Progenitor cell of endocrine pancreas (in vitro differentiated cells): Measurements from ENCODE around the gene SYNGR2. TPM values are rescaled to one million over a fixed set of nuclear protein-coding genes. Genes with fewer than 3 reads are reported as not detected.

Experiments used
- DNase-seq: peaks from one replicate; pipeline ENCODE4 v3.0.0; 2021; ENCODE audit warnings: low spot score; ENCODE audit not compliant: unreplicated experiment
- H3K27ac Mint-ChIP-seq: 2 replicates; pipeline ENCODE4 v1.8.0; 2021; ENCODE audit warnings: mild to moderate bottlenecking, moderate library complexity, mixed read lengths
- H3K27me3 Mint-ChIP-seq: 2 replicates; pipeline ENCODE4 v1.8.0; 2021; ENCODE audit warnings: mixed read lengths
- H3K36me3 Mint-ChIP-seq: 2 replicates; pipeline ENCODE4 v1.8.0; 2022; ENCODE audit warnings: mixed read lengths; ENCODE audit not compliant: insufficient read depth
- H3K4me1 Mint-ChIP-seq: 2 replicates; pipeline ENCODE4 v1.8.0; 2021; ENCODE audit warnings: low read depth, mixed read lengths
- H3K4me3 Mint-ChIP-seq: 2 replicates; pipeline ENCODE4 v1.8.0; 2021; ENCODE audit warnings: low read depth, mild to moderate bottlenecking, moderate library complexity, mixed read lengths
- H3K9me3 Mint-ChIP-seq: 2 replicates; pipeline ENCODE4 v1.8.0; 2021; ENCODE audit warnings: low read depth, mixed read lengths
- total RNA-seq: library from RNA; stranded (reverse); gene quantifications from 2 replicates; pipeline ENCODE4 v1.2.1, GENCODE V29; 2021
- TF ChIP-seq, protein P1 (sequence below): fragments of 200-600 bp; sonication (generic); IDR thresholded peaks from one replicate; pipeline ENCODE4 v1.5.0; 2021; ENCODE audit warnings: antibody characterized with exemption, mild to moderate bottlenecking; ENCODE audit not compliant: unreplicated experiment

The SYNGR2 gene
- total RNA-seq, 1 donor from 2014 or later: 51.5 TPM

DNA sequence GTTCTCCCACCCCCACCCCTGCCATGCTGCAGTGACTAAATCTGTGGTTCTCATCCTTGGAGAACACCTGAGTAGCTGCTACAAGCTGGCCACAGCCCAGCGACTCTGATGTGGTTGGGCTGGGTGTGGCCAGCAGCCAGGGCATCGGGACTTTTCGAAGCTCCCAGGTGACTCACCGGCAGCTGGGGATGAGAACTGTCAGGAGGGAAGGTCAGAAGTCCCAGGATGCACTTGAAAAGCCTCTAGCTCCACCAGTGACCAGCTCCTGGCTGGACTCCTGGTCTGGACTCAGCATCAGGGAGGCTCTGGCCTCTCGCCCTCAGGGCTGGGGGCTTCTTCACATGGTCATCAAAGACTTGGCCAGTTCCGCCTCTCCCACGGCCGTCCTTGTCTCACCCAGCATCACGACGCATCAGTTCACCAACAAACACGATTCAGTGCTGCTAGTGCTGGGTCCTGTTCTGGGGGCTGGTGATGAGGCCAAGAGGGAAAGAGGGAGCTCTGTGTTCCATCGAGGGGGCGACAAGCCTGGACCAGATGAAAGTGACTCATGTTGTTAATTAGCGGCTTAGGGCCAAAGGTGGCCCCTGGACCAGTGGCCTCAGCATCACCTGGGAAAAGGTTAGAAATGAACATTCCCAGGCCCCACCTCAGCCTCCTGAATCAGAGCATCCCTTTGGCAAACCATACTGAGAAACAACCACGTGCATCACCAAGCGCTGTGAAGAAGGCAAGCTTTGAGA is 26.1 kb upstream of the SYNGR2 start:
- H3K27me3 Mint-ChIP-seq: peaks cover 12% of the 10 kb centered on the region
- TF ChIP-seq, protein P1, sequence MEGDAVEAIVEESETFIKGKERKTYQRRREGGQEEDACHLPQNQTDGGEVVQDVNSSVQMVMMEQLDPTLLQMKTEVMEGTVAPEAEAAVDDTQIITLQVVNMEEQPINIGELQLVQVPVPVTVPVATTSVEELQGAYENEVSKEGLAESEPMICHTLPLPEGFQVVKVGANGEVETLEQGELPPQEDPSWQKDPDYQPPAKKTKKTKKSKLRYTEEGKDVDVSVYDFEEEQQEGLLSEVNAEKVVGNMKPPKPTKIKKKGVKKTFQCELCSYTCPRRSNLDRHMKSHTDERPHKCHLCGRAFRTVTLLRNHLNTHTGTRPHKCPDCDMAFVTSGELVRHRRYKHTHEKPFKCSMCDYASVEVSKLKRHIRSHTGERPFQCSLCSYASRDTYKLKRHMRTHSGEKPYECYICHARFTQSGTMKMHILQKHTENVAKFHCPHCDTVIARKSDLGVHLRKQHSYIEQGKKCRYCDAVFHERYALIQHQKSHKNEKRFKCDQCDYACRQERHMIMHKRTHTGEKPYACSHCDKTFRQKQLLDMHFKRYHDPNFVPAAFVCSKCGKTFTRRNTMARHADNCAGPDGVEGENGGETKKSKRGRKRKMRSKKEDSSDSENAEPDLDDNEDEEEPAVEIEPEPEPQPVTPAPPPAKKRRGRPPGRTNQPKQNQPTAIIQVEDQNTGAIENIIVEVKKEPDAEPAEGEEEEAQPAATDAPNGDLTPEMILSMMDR: no peak
- no peak overlapping the region for H3K4me3 Mint-ChIP-seq
- H3K9me3 Mint-ChIP-seq: no peaks in the 10 kb centered on the region
- peaks cover 2% of the 10 kb centered on the region for H3K4me1 Mint-ChIP-seq
- no peak overlapping the region for H3K27ac Mint-ChIP-seq
- no peak for DNase-seq
- H3K36me3 Mint-ChIP-seq: no peaks in the 10 kb centered on the region

DNA sequence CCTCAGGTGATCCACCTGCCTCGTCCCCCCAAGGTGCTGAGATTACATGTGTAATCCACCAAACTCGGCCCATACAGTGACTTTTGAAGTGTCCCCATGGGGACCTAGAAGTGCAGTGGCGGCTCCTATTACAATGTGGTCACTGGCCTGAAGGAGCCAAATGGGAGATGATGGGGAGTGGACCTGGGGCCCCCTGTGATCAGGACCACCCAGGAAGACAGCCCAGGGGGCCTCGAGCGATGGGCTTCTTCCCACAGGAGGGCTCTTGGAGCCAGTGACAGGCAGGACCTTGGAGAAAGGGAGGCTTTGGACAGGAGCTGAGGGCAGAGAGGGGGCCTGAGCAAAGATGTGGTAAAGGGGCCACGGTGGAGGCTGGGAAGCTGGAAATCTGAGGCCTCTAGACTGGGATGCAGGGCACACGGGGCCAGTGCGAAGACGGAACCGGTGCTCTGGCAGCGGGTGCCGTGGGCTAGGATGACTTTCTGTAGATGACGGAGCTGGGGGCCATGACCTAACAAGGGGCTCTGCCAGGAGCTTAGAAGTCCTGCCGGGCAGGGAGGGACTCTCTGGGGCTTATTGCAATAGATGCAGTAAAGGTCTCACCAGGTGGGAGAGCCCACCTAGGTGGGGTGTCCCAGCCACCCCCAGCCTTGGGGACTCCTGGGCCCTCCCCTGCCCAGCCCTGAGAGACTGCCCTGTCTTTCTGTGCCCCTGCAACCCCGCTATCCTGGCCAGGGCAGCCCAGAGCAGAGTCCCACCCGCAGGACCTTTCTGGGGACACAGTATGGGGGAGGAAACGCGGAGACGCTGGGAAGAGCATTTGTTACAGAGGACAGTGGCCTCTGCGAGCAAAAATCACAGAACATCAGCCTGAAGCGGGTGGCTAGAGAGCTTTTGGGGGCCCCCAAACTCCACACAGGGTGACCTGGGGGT is 24.9 kb upstream of the SYNGR2 start:
- H3K4me1 Mint-ChIP-seq: peaks cover 2% of the 10 kb centered on the region
- no peaks in the 10 kb centered on the region for H3K36me3 Mint-ChIP-seq
- H3K27me3 Mint-ChIP-seq: peaks cover 12% of the 10 kb centered on the region
- H3K27ac Mint-ChIP-seq: peak overlapping the region; percentile 24
- H3K4me3 Mint-ChIP-seq: no peak overlapping the region
- H3K9me3 Mint-ChIP-seq: no peaks in the 10 kb centered on the region
- TF ChIP-seq, protein P1: no peak
- no peak for DNase-seq

DNA sequence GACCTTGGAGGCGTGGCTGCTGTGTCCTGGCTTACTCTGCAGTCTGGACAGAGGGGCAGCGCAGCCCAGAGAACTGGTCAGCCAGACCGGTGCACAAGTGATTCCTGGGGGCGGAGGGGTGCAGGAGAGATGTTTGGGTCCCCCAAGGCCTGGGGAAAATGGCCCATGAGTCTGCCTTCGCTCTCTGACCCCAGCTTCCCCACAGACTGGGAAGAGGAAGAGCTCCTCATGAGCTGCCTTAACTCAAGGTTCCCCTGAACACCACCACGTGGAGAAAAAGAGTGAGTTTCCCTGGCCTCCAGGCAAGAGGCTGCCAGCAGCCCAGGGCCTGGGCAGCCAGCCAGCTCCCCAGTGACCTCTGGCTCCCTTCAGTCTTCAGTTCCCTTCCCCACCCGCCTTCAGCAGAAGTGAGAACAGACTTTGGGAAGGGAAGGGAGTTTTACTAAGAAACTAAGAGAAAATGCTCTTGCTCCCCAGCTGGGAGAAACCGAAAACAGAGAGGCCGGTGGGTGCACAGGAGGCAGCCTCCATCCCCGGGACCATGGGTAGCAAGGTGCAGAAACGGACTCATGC is 24.1 kb upstream of the SYNGR2 start:
- DNase-seq: no peak
- Mint-ChIP-seq H3K4me1 (peaks cover 4% of the 10 kb centered on the region), H3K36me3 (no peaks in the 10 kb centered on the region), H3K9me3 (no peaks in the 10 kb centered on the region), H3K27ac (no peak overlapping the region), H3K4me3 (no peak overlapping the region), H3K27me3 (peaks cover 10% of the 10 kb centered on the region)
- TF ChIP-seq, protein P1: no peak

DNA sequence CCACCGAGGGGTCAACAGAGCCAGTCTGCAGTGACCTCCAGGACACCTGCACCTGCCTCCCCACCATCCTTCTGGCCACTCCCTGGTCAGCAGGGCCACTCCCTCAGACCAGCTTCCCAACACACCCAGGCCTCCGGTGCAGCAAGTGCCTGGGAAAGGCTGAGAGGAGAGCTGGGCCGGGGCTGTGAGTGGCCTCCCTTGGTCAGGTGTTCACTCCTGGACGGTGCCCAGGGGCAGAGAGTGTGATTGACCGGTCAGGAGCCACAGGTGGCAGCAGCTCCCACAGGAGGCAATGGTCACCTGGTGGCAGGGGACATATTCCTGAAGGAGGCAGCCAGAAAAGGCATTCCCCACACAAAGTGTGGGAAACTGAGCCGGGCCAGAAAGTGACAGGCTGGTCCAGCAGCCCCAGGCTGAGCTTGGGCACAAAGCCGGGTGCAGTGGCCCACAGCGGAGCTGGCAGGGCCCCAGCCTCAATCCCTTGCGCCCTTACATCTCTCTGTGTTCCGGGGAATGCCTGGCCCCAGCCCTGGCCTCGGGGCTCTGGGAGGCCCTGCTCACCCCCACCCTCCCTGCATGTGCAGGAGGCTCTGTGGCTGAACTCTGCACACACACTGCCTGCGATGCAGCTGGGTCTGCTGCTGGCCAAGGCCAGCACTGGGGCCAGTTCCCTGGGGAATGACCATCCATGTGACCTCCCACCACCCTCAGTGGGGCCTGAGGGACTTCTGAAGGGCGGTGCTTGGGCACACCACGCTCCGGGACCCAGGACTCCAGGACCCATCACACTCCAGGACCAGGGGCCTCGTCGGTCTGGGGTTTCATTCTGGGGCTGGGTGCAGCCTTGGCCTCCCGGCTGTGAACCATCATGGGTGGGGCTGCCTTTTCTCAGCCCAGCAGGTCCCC is 23.4 kb upstream of the SYNGR2 start:
- H3K9me3 Mint-ChIP-seq: no peaks in the 10 kb centered on the region
- H3K27me3 Mint-ChIP-seq: peaks cover 8% of the 10 kb centered on the region
- peaks cover 4% of the 10 kb centered on the region for H3K4me1 Mint-ChIP-seq
- no peak overlapping the region for H3K27ac Mint-ChIP-seq
- no peak overlapping the region for H3K4me3 Mint-ChIP-seq
- no peaks in the 10 kb centered on the region for H3K36me3 Mint-ChIP-seq
- TF ChIP-seq, protein P1: no peak
- DNase-seq: no peak
